A673 (cell line): ENCODE data around the gene POLR3A. TPM values are rescaled to one million over a fixed set of nuclear protein-coding genes. Genes with fewer than 3 reads are reported as not detected.

Experiments used
- BruUV-seq: library from RNA; stranded (reverse); fragments of 400-500 nt; replicated peaks from 2 replicates; lab custom pipeline; 2021; lab: Mats Ljungman, UMichigan
- CTCF ChIA-PET: fragments of 300-600 bp; sonication (Branson Sonifier 250); formaldehyde crosslinking; loops from one replicate; lab custom pipeline; 2022; ENCODE audit warnings: antibody characterized with exemption; lab: Charles Lee
- POLR2A ChIA-PET: fragments of 300-600 bp; sonication (Branson Sonifier 250); formaldehyde crosslinking; loops from one replicate; lab custom pipeline; 2022; ENCODE audit warnings: antibody characterized with exemption; ENCODE audit not compliant: low non-redundant PET; lab: Charles Lee
- DNase-seq: peaks from one replicate; pipeline ENCODE4 v3.0.0-alpha.2; 2015; ENCODE audit warnings: low spot score
- H3K27ac ChIP-seq: fragments of 200-600 bp; sonication (generic); 2 replicates; pipeline ENCODE4 v1.5.1; 2016; ENCODE audit warnings: mixed run types, low read depth, mild to moderate bottlenecking, mixed read lengths, antibody characterized with exemption, low read length; ENCODE audit not compliant: poor library complexity, severe bottlenecking
- H3K27me3 ChIP-seq: fragments of 200-600 bp; sonication (generic); replicated peaks from 2 replicates; pipeline ENCODE4 v1.6.1; 2017; ENCODE audit warnings: mixed run types, low read depth, mild to moderate bottlenecking, mixed read lengths, antibody characterized with exemption, low read length; ENCODE audit not compliant: insufficient read depth, poor library complexity
- H3K36me3 ChIP-seq: fragments of 200-600 bp; sonication (generic); 2 replicates; pipeline ENCODE4 v1.6.1; 2016; ENCODE audit warnings: mixed run types, mild to moderate bottlenecking, mixed read lengths, antibody characterized with exemption, low read length; ENCODE audit not compliant: insufficient read depth, poor library complexity, severe bottlenecking
- H3K4me1 ChIP-seq: fragments of 200-600 bp; sonication (generic); 2 replicates; pipeline ENCODE4 v1.6.1; 2017; ENCODE audit warnings: mixed run types, mild to moderate bottlenecking, mixed read lengths, antibody characterized with exemption, low read length; ENCODE audit not compliant: insufficient read depth, poor library complexity, severe bottlenecking
- H3K4me3 ChIP-seq: fragments of 200-600 bp; sonication (generic); 2 replicates; pipeline ENCODE4 v1.5.1; 2016; ENCODE audit warnings: low read depth, mixed run types, mild to moderate bottlenecking, mixed read lengths, low read length; ENCODE audit not compliant: poor library complexity, severe bottlenecking
- H3K9me3 ChIP-seq: fragments of 200-600 bp; sonication (generic); 2 replicates; pipeline ENCODE4 v1.6.1; 2016; ENCODE audit warnings: mixed run types, low read depth, mild to moderate bottlenecking, mixed read lengths, antibody characterized with exemption, low read length; ENCODE audit not compliant: poor library complexity, severe bottlenecking
- EZH2 ChIP-seq: fragments of 200-600 bp; sonication (generic); IDR thresholded peaks from 2 replicates; pipeline ENCODE4 v1.6.1; 2017; ENCODE audit warnings: borderline replicate concordance, low read depth, mild to moderate bottlenecking, mixed read lengths, antibody characterized with exemption, low read length; ENCODE audit not compliant: poor library complexity, severe bottlenecking
- intact Hi-C: fragments of 100-400 bp; cut with micrococcal nuclease; formaldehyde crosslinking; loops from one replicate; pipeline ENCODE4 v1.10.0; 2022; ENCODE audit not compliant: unreplicated experiment
- total RNA-seq: library from RNA; stranded (reverse); gene quantifications from 2 replicates; pipeline ENCODE4 v1.2.3, GENCODE V29; 2021
- TF ChIP-seq, protein P1 (sequence below): fragments of 300-800, 200-600 bp; sonication (generic); conservative IDR thresholded peaks from 2 replicates; pipeline ENCODE4 v1.5.1; 2017; ENCODE audit warnings: low read depth, mild to moderate bottlenecking, antibody characterized with exemption, low read length, moderate library complexity, mixed read lengths

POLR3A gene
- total RNA-seq, 1 experiment from 2014 or later = 27.8 TPM

DNA sequence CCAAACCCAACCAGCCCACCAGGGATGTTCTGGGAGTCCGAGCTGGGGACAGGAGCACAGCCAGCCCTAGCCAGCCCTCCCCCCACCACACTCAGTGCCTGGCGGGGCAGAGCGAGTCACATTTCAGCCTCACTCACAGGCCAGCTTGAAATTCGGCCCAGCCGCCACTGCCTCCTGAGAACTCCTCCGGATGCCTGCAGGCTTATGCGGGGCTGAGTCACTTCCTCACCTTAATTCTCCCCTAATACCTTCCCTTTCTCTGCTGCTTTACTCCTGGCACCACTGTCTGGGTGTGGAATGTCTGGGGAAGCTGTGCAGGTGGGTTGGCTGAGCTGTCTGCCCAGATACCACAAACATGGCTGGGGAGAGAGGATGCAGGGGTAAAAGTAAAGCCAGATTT lies 80.1 kb downstream of the POLR3A start:
- no TSS peak for BruUV-seq
- Histone ChIP-seq H3K36me3 (no peaks in the 10 kb centered on the region), H3K9me3 (peaks cover 19% of the 10 kb centered on the region), H3K27me3 (no peaks in the 10 kb centered on the region), H3K27ac (no peak overlapping the region), H3K4me1 (no peaks in the 10 kb centered on the region), H3K4me3 (no peak overlapping the region)
- intact Hi-C loops = no loop called here
- no peak for DNase-seq
- CTCF ChIA-PET = no interaction called here
- POLR2A ChIA-PET = no interaction called here
- TF ChIP-seq, protein P1, sequence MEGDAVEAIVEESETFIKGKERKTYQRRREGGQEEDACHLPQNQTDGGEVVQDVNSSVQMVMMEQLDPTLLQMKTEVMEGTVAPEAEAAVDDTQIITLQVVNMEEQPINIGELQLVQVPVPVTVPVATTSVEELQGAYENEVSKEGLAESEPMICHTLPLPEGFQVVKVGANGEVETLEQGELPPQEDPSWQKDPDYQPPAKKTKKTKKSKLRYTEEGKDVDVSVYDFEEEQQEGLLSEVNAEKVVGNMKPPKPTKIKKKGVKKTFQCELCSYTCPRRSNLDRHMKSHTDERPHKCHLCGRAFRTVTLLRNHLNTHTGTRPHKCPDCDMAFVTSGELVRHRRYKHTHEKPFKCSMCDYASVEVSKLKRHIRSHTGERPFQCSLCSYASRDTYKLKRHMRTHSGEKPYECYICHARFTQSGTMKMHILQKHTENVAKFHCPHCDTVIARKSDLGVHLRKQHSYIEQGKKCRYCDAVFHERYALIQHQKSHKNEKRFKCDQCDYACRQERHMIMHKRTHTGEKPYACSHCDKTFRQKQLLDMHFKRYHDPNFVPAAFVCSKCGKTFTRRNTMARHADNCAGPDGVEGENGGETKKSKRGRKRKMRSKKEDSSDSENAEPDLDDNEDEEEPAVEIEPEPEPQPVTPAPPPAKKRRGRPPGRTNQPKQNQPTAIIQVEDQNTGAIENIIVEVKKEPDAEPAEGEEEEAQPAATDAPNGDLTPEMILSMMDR = no peak
- TF ChIP-seq EZH2 = no peak

DNA sequence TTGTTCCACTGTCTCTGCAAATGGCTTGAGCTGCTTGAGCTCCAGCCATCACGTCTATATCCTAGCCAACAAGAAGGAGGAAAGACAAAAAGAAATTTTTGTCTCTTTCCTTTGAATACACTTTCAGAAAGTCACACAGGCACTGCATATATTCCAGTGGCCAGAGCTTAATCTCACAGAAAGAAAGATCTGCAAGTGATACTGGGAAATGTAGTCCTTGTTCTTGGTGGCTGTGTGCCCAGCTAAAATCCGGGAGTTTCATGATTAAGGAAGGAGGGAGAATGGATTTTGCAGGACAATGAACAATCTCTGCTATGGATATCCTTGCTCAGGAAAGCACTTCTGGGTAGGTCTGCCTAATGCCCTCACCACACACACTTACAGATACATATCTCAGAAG lies 83.2 kb downstream of the POLR3A start:
- no peak for TF ChIP-seq EZH2
- TF ChIP-seq, protein P1 = no peak
- DNase-seq = no peak
- BruUV-seq = no TSS peak
- Histone ChIP-seq H3K4me3 (no peak overlapping the region), H3K9me3 (peaks cover 6% of the 10 kb centered on the region), H3K27ac (no peak overlapping the region), H3K27me3 (no peaks in the 10 kb centered on the region), H3K36me3 (no peaks in the 10 kb centered on the region), H3K4me1 (no peaks in the 10 kb centered on the region)
- ChIA-PET POLR2A (no interaction called here), CTCF (no interaction called here)
- intact Hi-C loops = no loop called here

DNA sequence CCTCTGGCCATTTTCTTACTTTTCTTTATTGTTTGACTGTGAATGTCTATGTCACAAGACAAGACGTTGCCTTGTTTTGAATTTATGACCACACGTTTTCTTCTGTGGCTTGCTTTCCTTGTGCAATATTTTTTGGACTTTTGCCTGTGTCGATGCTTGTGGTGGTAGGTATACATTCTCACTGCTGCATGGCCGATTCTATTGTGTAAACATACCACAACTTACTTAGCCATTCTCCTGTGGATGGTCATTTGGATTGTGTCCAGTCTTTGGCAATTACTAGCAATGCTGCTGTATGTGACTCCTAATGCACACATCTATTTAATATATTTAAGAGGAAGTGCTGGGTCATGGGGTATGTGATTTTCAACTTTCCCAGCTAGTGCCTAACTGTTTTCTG lies 84.8 kb downstream of the POLR3A start:
- no peak for DNase-seq
- no TSS peak for BruUV-seq

More for the DNA sequence above, 84.8 kb downstream of the POLR3A start:
- no peak for TF ChIP-seq EZH2
- TF ChIP-seq, protein P1 = no peak
- intact Hi-C loops = no loop called here
- H3K9me3 ChIP-seq = no peaks in the 10 kb centered on the region
- POLR2A ChIA-PET = no interaction called here
- H3K4me3 ChIP-seq = no peak overlapping the region
- H3K4me1 ChIP-seq = no peaks in the 10 kb centered on the region
- no peak overlapping the region for H3K27ac ChIP-seq
- CTCF ChIA-PET = no interaction called here
- H3K36me3 ChIP-seq = no peaks in the 10 kb centered on the region
- no peaks in the 10 kb centered on the region for H3K27me3 ChIP-seq
